B cell (primary cell): ENCODE data around the gene ARID1A. TPM values are rescaled to one million over a fixed set of nuclear protein-coding genes. Genes with fewer than 3 reads are reported as not detected.

Experiments
- ATAC-seq: fragments of 200-7000 bp; cut with Tn5 transposase; one replicate; pipeline ENCODE4 v1.10.0; 2021; ENCODE audit warnings: low read depth, mild to moderate bottlenecking, moderate number of reproducible peaks, moderate library complexity
- CTCF ChIA-PET: fragments of 350-600 bp; sonication (Branson Sonifier 250); formaldehyde crosslinking; loops from one replicate; lab custom pipeline; 2021; ENCODE audit warnings: antibody characterized with exemption, inconsistent platforms; lab: Charles Lee
- POLR2A ChIA-PET: fragments of 350-600 bp; sonication (Branson Sonifier 250); formaldehyde crosslinking; loops from one replicate; lab custom pipeline; 2021; ENCODE audit warnings: antibody characterized with exemption; lab: Charles Lee
- DNase-seq: peaks from one replicate; pipeline ENCODE4 v3.0.0; 2013
- H2AFZ ChIP-seq: 2 replicates; pipeline ENCODE4 v1.6.1; 2012; ENCODE audit warnings: mild to moderate bottlenecking, low read depth, low read length; ENCODE audit not compliant: insufficient read depth, poor library complexity, severe bottlenecking
- H3K27ac ChIP-seq, 2 donors: 1 replicate in 1 of 2; 2 replicates in 1 of 2; pipeline ENCODE4 v1.5.1; 2012 to 2013; ENCODE audit warnings: low read length in 2 of 2, mild to moderate bottlenecking in 2 of 2, moderate library complexity in 1 of 2
- H3K27me3 ChIP-seq, 4 experiments: fragments of 200-600 bp in 1 of 4; sonication (generic) in 1 of 4; replicated peaks in 1 of 4; 1 replicate in 2 of 4; 2 replicates in 2 of 4; pipeline versions ENCODE4 v1.6.1 to v1.7.0; 2013 to 2016; ENCODE audit warnings: low read length in 3 of 4, mild to moderate bottlenecking in 2 of 4, mixed read lengths in 1 of 4, moderate library complexity in 1 of 4; ENCODE audit not compliant: insufficient read depth in 4 of 4, control insufficient read depth in 3 of 4; ENCODE audit errors: control extremely low read depth in 1 of 4
- H3K36me3 ChIP-seq, 2 experiments: replicated peaks in 1 of 2; 1 replicate in 1 of 2; 2 replicates in 1 of 2; pipeline versions ENCODE4 v1.6.1 to v1.7.1; 2013; ENCODE audit warnings: low read length in 1 of 2; ENCODE audit not compliant: insufficient read depth in 2 of 2, control insufficient read depth in 1 of 2; ENCODE audit errors: control extremely low read depth in 1 of 2, extremely low read depth in 1 of 2
- H3K4me1 ChIP-seq, 2 donors: fragments of 200-600 bp in 1 of 2; sonication (generic) in 1 of 2; 1 replicate in 1 of 2; 2 replicates in 1 of 2; pipeline versions ENCODE4 v1.5.1 to v1.6.1; 2013 to 2017; ENCODE audit warnings: low read length in 2 of 2; ENCODE audit not compliant: control insufficient read depth in 2 of 2, insufficient read depth in 2 of 2
- H3K4me2 ChIP-seq: replicated peaks from 2 replicates; pipeline ENCODE3; 2012; ENCODE audit warnings: mild to moderate bottlenecking, low read depth, low read length; ENCODE audit not compliant: poor library complexity, severe bottlenecking
- H3K4me3 ChIP-seq, 5 experiments: fragments of 200-600 bp in 1 of 5; sonication (generic) in 1 of 5; 1 replicate in 3 of 5; 2 replicates in 2 of 5; pipeline versions ENCODE4 v1.5.1 to v1.7.0; 2011 to 2016; ENCODE audit warnings: low read length in 4 of 5, mild to moderate bottlenecking in 4 of 5, low read depth in 2 of 5, control low read depth in 1 of 5, moderate library complexity in 1 of 5; ENCODE audit not compliant: insufficient read depth in 1 of 5; ENCODE audit errors: control extremely low read depth in 1 of 5, extremely low read depth in 1 of 5
- H3K79me2 ChIP-seq: fragments of 200-600 bp; sonication (generic); one replicate; pipeline ENCODE4 v1.6.0; 2016; ENCODE audit warnings: low read length; ENCODE audit not compliant: control insufficient read depth, insufficient read depth
- H3K9ac ChIP-seq: fragments of 200-600 bp; sonication (generic); 2 replicates; pipeline ENCODE4 v1.6.1; 2017; ENCODE audit warnings: mild to moderate bottlenecking, low read length, moderate library complexity
- H3K9me3 ChIP-seq, 3 donors: one replicate each; pipeline versions ENCODE4 v1.6.1 to v1.7.1; 2013; ENCODE audit warnings: low read length in 2 of 3; ENCODE audit not compliant: control insufficient read depth in 2 of 3, insufficient read depth in 1 of 3; ENCODE audit errors: control extremely low read depth in 1 of 3
- H4K20me1 ChIP-seq: 2 replicates; pipeline ENCODE4 v1.6.0; 2012; ENCODE audit warnings: mild to moderate bottlenecking, low read length; ENCODE audit not compliant: insufficient read depth, control insufficient read depth, poor library complexity, severe bottlenecking
- H3K27ac Mint-ChIP-seq: one replicate; pipeline ENCODE4 v1.8.0; 2021; ENCODE audit warnings: mixed read lengths
- H3K27me3 Mint-ChIP-seq: one replicate; pipeline ENCODE4 v1.8.0; 2021; ENCODE audit warnings: mixed read lengths
- H3K4me1 Mint-ChIP-seq: one replicate; pipeline ENCODE4 v1.8.0; 2021; ENCODE audit warnings: mixed read lengths
- H3K4me3 Mint-ChIP-seq: one replicate; pipeline ENCODE4 v1.8.0; 2021; ENCODE audit warnings: mixed read lengths
- H3K9me3 Mint-ChIP-seq: one replicate; pipeline ENCODE4 v1.8.0; 2022; ENCODE audit warnings: mixed read lengths; ENCODE audit not compliant: insufficient read depth
- EZH2 ChIP-seq: IDR thresholded peaks from 2 replicates; pipeline ENCODE4 v1.6.1; 2012; ENCODE audit warnings: borderline replicate concordance, low read depth, mild to moderate bottlenecking, moderate library complexity, low read length; ENCODE audit not compliant: insufficient read depth, poor library complexity, severe bottlenecking
- WGBS: methylation state at CpG from one replicate; pipeline ENCODE4 v1.1.5; 2013; ENCODE audit warnings: missing lambda C conversion rate; ENCODE audit not compliant: insufficient coverage; 5-methylcytosine and 5-hydroxymethylcytosine counted together
- intact Hi-C: fragments of 100-400 bp; cut with micrococcal nuclease; formaldehyde crosslinking; loops from one replicate; pipeline ENCODE4 v1.10.0; 2022
- polyA plus RNA-seq: library from polyadenylated mRNA; depleted of rRNA; stranded (reverse); fragments of >200 nt; gene quantifications from 2 replicates; pipeline ENCODE4 v1.2.3, GENCODE V29; 2012
- total RNA-seq, 2 donors: library from RNA; stranded (reverse); fragments of 120-200 nt in 1 of 2; gene quantifications; 1 replicate in 1 of 2; 2 replicates in 1 of 2; pipeline versions ENCODE4 v1.2.3 to v1.2.4, GENCODE V29; 2013 to 2022
- TF ChIP-seq, protein P1 (sequence below): fragments of 200-600 bp; IDR thresholded peaks from one replicate; pipeline ENCODE4 v1.8.0; 2022; ENCODE audit warnings: antibody characterized with exemption, mild to moderate bottlenecking

Gene ARID1A
- total and polyA plus RNA-seq, 2 donors (not counting 1 experiment from before 2014, with no cell fraction given), result 80.7 to 150 TPM

DNA sequence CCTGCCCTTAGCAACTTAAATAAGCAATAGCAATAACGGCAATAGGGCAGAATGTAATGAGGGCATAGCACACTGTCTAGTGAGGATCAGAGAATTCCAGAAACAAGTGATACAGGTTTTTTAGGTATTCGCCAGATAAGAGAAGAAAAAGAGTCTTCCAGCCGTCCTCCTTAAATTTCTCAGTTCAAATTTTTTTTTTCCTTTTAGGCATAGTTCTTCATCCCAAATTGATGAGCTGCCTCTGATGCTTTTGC, 93.7 kb downstream of the ARID1A start:
- H3K27ac Mint-ChIP-seq, result no peak overlapping the region
- Histone ChIP-seq H3K4me2 (no peak overlapping the region), H3K9me3 (no peaks in the 10 kb centered on the region), H3K9ac (no peak overlapping the region), H3K79me2 (peaks cover 38% of the 10 kb centered on the region), H4K20me1 (peaks cover 3% of the 10 kb centered on the region), H3K27ac (peak overlapping the region in 1 of 2 donors; percentile 12), H2AFZ (no peak overlapping the region), H3K27me3 (no peaks in the 10 kb centered on the region), H3K4me3 (no peak overlapping the region), H3K4me1 (peaks cover 30 to 37% of the 10 kb centered on the region in 2 donors), H3K36me3 (peaks cover 0 to 18% of the 10 kb centered on the region in 2 experiments)
- ATAC-seq, result no peak
- DNase-seq, result no peak
- ChIA-PET CTCF (interaction anchor here (0.7 to 10.1 kb wide), 38 partner anchors 8 to 318 kb away, joined by 3 to 479 read pairs (median 7); partner anchors contain the start of genes ARID1A and HMGN2), POLR2A (interaction anchor here (1.3 to 5.8 kb wide), 7 partner anchors 39 to 188 kb away, joined by 3 to 50 read pairs (median 7); no protein-coding TSS in a partner anchor)
- H3K4me3 Mint-ChIP-seq, result no peak overlapping the region
- TF ChIP-seq EZH2, result no peak
- TF ChIP-seq, protein P1, sequence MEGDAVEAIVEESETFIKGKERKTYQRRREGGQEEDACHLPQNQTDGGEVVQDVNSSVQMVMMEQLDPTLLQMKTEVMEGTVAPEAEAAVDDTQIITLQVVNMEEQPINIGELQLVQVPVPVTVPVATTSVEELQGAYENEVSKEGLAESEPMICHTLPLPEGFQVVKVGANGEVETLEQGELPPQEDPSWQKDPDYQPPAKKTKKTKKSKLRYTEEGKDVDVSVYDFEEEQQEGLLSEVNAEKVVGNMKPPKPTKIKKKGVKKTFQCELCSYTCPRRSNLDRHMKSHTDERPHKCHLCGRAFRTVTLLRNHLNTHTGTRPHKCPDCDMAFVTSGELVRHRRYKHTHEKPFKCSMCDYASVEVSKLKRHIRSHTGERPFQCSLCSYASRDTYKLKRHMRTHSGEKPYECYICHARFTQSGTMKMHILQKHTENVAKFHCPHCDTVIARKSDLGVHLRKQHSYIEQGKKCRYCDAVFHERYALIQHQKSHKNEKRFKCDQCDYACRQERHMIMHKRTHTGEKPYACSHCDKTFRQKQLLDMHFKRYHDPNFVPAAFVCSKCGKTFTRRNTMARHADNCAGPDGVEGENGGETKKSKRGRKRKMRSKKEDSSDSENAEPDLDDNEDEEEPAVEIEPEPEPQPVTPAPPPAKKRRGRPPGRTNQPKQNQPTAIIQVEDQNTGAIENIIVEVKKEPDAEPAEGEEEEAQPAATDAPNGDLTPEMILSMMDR, result no peak
- no peaks in the 10 kb centered on the region for H3K27me3 Mint-ChIP-seq
- WGBS, result no CpG with 5 or more reads among the region's 3 CpGs
- no peaks in the 10 kb centered on the region for H3K9me3 Mint-ChIP-seq
- H3K4me1 Mint-ChIP-seq, result peaks cover 41% of the 10 kb centered on the region
- intact Hi-C loops, result loop anchor here (1.0 to 5.0 kb wide), 7 partner anchors 44 to 677 kb away; partner anchors contain the start of gene PDIK1L

DNA sequence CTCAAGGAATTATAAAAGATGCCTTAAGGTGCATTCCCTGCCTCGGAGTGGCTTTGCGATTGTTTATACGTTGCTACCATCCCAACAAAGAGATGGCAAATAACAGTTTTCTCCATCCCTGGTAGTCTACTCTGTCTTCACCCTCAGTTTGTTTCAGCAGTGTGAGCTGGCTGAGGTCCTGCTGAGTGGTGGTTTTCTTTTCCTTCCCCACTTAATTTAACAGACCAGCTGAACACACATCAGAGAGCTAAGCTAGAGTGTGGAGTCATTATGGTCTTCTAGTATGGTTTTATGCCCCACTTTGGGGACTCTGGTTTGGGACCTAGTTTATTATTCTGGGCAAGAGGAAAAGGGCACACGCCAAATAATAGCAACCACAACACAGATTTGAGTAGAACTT, 94.1 kb downstream of the ARID1A start:
- no peak overlapping the region for H3K4me3 ChIP-seq

More for the DNA sequence above, 94.1 kb downstream of the ARID1A start:
- no peaks in the 10 kb centered on the region for H3K9me3 Mint-ChIP-seq
- Histone ChIP-seq H3K79me2 (peaks cover 41% of the 10 kb centered on the region), H3K4me1 (peaks cover 26 to 35% of the 10 kb centered on the region in 2 donors), H3K9me3 (no peaks in the 10 kb centered on the region), H3K9ac (no peak overlapping the region), H3K27ac (no peak overlapping the region), H3K36me3 (peaks cover 0 to 22% of the 10 kb centered on the region in 2 experiments), H3K27me3 (no peaks in the 10 kb centered on the region), H4K20me1 (peaks cover 7% of the 10 kb centered on the region), H2AFZ (no peak overlapping the region), H3K4me2 (no peak overlapping the region)
- no peaks in the 10 kb centered on the region for H3K27me3 Mint-ChIP-seq
- intact Hi-C loops, result loop anchor here (1.0 to 5.0 kb wide), 7 partner anchors 43 to 678 kb away; partner anchors contain the start of gene PDIK1L
- DNase-seq (no peak), ATAC-seq (no peak)
- no peak overlapping the region for H3K4me3 Mint-ChIP-seq
- POLR2A ChIA-PET, result interaction anchor here (2.4 to 5.8 kb wide), 5 partner anchors 92 to 188 kb away, joined by 6 to 50 read pairs (median 22); no protein-coding TSS in a partner anchor
- CTCF ChIA-PET, result interaction anchor here (0.6 to 10.1 kb wide), 31 partner anchors 8 to 318 kb away, joined by 3 to 479 read pairs (median 9); partner anchors contain the start of genes ARID1A and HMGN2
- TF ChIP-seq, protein P1, result no peak
- no peak for TF ChIP-seq EZH2
- no CpG with 5 or more reads among the region's 4 CpGs for WGBS
- peaks cover 38% of the 10 kb centered on the region for H3K4me1 Mint-ChIP-seq
- H3K27ac Mint-ChIP-seq, result no peak overlapping the region
